HEK293T (cell line): ENCODE results near the gene MMP11.

Experiments
- CTCF ChIA-PET: fragments of 350-600 bp; formaldehyde crosslinking; extraction: SDS; loops from one replicate; lab custom pipeline; 2021; ENCODE audit warnings: antibody characterized with exemption, inconsistent platforms; lab: Yijun Ruan, JAX
- POLR2A ChIA-PET: fragments of 350-600 bp; formaldehyde crosslinking; extraction: SDS; loops from one replicate; lab custom pipeline; 2020; ENCODE audit warnings: antibody characterized with exemption, inconsistent platforms; lab: Yijun Ruan, JAX
- DNase-seq: peaks from one replicate; pipeline ENCODE4 v3.0.0; 2012; ENCODE audit warnings: mixed read lengths; ENCODE audit errors: extremely low spot score
- ARNT ChIP-seq: fragments of 450-650 bp; IDR thresholded peaks from 2 replicates; pipeline ENCODE4 v1.6.1; 2017; ENCODE audit warnings: mild to moderate bottlenecking
- BHLHE40 ChIP-seq: fragments of 450-650 bp; IDR thresholded peaks from 2 replicates; pipeline ENCODE4 v1.6.1; 2016; ENCODE audit warnings: mild to moderate bottlenecking, moderate library complexity, borderline replicate concordance
- CTBP1 ChIP-seq: fragments of 450-650 bp; IDR thresholded peaks from 2 replicates; pipeline ENCODE4 v1.6.1; 2016; ENCODE audit warnings: borderline replicate concordance
- ELF4 ChIP-seq: fragments of 450-650 bp; IDR thresholded peaks from 2 replicates; pipeline ENCODE4 v1.6.1; 2017; ENCODE audit warnings: antibody characterized with exemption
- FOXA1 ChIP-seq: fragments of 450-650 bp; IDR thresholded peaks from 2 replicates; pipeline ENCODE4 v1.6.1; 2016; ENCODE audit warnings: mild to moderate bottlenecking
- FOXK2 ChIP-seq: fragments of 450-650 bp; IDR thresholded peaks from 2 replicates; pipeline ENCODE4 v1.6.1; 2016; ENCODE audit warnings: mild to moderate bottlenecking
- FOXM1 ChIP-seq: fragments of 450-650 bp; IDR thresholded peaks from 2 replicates; pipeline ENCODE4 v1.6.1; 2017; ENCODE audit warnings: mild to moderate bottlenecking, borderline replicate concordance
- HDGF ChIP-seq: fragments of 450-650 bp; IDR thresholded peaks from 2 replicates; pipeline ENCODE4 v1.6.1; 2017; ENCODE audit warnings: antibody characterized with exemption, borderline replicate concordance
- L3MBTL2 ChIP-seq: fragments of 450-650 bp; conservative IDR thresholded peaks from 2 replicates; pipeline ENCODE4 v1.6.1; 2016; ENCODE audit warnings: mild to moderate bottlenecking
- LEF1 ChIP-seq: fragments of 450-650 bp; IDR thresholded peaks from 2 replicates; pipeline ENCODE4 v1.6.1; 2017; ENCODE audit warnings: mild to moderate bottlenecking, borderline replicate concordance
- NFRKB ChIP-seq: fragments of 450-650 bp; IDR thresholded peaks from 2 replicates; pipeline ENCODE4 v1.6.1; 2016; ENCODE audit warnings: mild to moderate bottlenecking, moderate library complexity
- PKNOX1 ChIP-seq: fragments of 450-650 bp; IDR thresholded peaks from 2 replicates; pipeline ENCODE4 v1.6.1; 2016
- SP1 ChIP-seq: fragments of 450-650 bp; IDR thresholded peaks from 2 replicates; pipeline ENCODE4 v1.6.1; 2017
- SUZ12 ChIP-seq: fragments of 450-650 bp; IDR thresholded peaks from 2 replicates; pipeline ENCODE4 v1.6.1; 2016; ENCODE audit warnings: mild to moderate bottlenecking
- TARDBP ChIP-seq: fragments of 450-650 bp; IDR thresholded peaks from 2 replicates; pipeline ENCODE4 v1.6.1; 2016
- ZNF384 ChIP-seq: fragments of 450-650 bp; IDR thresholded peaks from 2 replicates; pipeline ENCODE4 v1.6.1; 2016

The MMP11 gene

GRCh38 chr22:23816156-23816976, 43.7 kb downstream of the MMP11 start:
- no peak for DNase-seq
- ChIA-PET CTCF (no interaction called here), POLR2A (no interaction called here)
- TF ChIP-seq SUZ12, result no peak
- TF ChIP-seq ARNT, result no peak
- TF ChIP-seq SP1, result no peak
- TF ChIP-seq FOXM1, result no peak
- no peak for TF ChIP-seq FOXK2
- no peak for TF ChIP-seq NFRKB
- TF ChIP-seq ELF4, result no peak

- DNase-seq, result no peak
- TF ChIP-seq FOXM1, result no peak
- CTCF ChIA-PET, result no interaction called here
- POLR2A ChIA-PET, result no interaction called here
Measured at GRCh38 chr22:23817146-23817545, 44.5 kb downstream of the MMP11 start.

- TF ChIP-seq ZNF384 (no peak), SUZ12 (no peak), FOXM1 (no peak), TARDBP (no peak), L3MBTL2 (no peak), ELF4 (no peak), SP1 (no peak), CTBP1 (no peak), ARNT (no peak), LEF1 (no peak), HDGF (no peak), FOXA1 (no peak), PKNOX1 (no peak), BHLHE40 (no peak), NFRKB (no peak), FOXK2 (no peak)
- no peak for DNase-seq
- ChIA-PET CTCF (no interaction called here), POLR2A (no interaction called here)
Measured at GRCh38 chr22:23818541-23818940, 45.9 kb downstream of the MMP11 start.

GRCh38 chr22:23820748-23821211, 48.1 kb downstream of the MMP11 start:
- ChIA-PET POLR2A (no interaction called here), CTCF (no interaction called here)
- DNase-seq, result no peak
- TF ChIP-seq PKNOX1 (no peak), NFRKB (no peak), HDGF (no peak), TARDBP (no peak), ARNT (no peak), BHLHE40 (no peak), ELF4 (no peak), FOXM1 (no peak), FOXA1 (no peak), SP1 (no peak), FOXK2 (no peak)

- CTCF ChIA-PET, result no interaction called here
- POLR2A ChIA-PET, result interaction anchor here (0.7 to 1.4 kb wide), 2 partner anchors 27 to 35 kb away, joined by 3 read pairs; partner anchors contain the start of gene SLC2A11
- TF ChIP-seq ZNF384 (no peak), FOXA1 (no peak), SUZ12 (no peak), HDGF (no peak), TARDBP (no peak), LEF1 (no peak), ELF4 (no peak), BHLHE40 (no peak), FOXK2 (no peak), ARNT (no peak), CTBP1 (no peak)
- DNase-seq, result no peak
Measured at GRCh38 chr22:23822101-23822671, 49.5 kb downstream of the MMP11 start.

GRCh38 chr22:23823331-23823791, 50.7 kb downstream of the MMP11 start:
- POLR2A ChIA-PET, result interaction anchor here (0.6 to 1.4 kb wide), 2 partner anchors 34 to 104 kb away, joined by 3 to 4 read pairs; partner anchors contain the start of gene SLC2A11
- no peak for TF ChIP-seq L3MBTL2
- TF ChIP-seq SP1, result no peak
- TF ChIP-seq FOXK2, result no peak
- no peak for TF ChIP-seq HDGF
- no peak for TF ChIP-seq CTBP1
- TF ChIP-seq PKNOX1, result no peak
- no peak for TF ChIP-seq FOXA1
- TF ChIP-seq LEF1, result no peak
- TF ChIP-seq ELF4, result no peak
- no peak for TF ChIP-seq FOXM1
- TF ChIP-seq ZNF384, result no peak
- no peak for TF ChIP-seq NFRKB
- no peak for TF ChIP-seq SUZ12
- no peak for TF ChIP-seq ARNT
- no peak for TF ChIP-seq BHLHE40
- TF ChIP-seq TARDBP, result no peak
- CTCF ChIA-PET, result no interaction called here
- DNase-seq, result no peak
